GM12878 (cell line): Measurements from ENCODE around the gene NLGN1. TPM values are rescaled to one million over a fixed set of nuclear protein-coding genes. Genes with fewer than 3 reads are reported as not detected.

ENCODE experiments used
- ATAC-seq: fragments of 200-7000 bp; cut with Tn5 transposase; 3 replicates; pipeline ENCODE4 v1.9.1; 2020; ENCODE audit warnings: mild to moderate bottlenecking, moderate library complexity
- BruUV-seq: library from RNA; stranded (reverse); fragments of 400-500 nt; replicated peaks from 2 replicates; lab custom pipeline; 2021; lab: Mats Ljungman, UMichigan
- CTCF ChIA-PET: fragments of 300-600 bp; sonication (Branson Sonifier 250); formaldehyde crosslinking; extraction: SDS; loops from one replicate; lab custom pipeline; 2021; ENCODE audit warnings: inconsistent platforms; lab: Yijun Ruan, JAX
- POLR2A ChIA-PET: fragments of 350-600 bp; formaldehyde crosslinking; extraction: SDS; loops from one replicate; lab custom pipeline; 2021; ENCODE audit warnings: inconsistent platforms; lab: Charles Lee
- RAD21 ChIA-PET: fragments of 300-600 bp; sonication (Branson Sonifier 250); formaldehyde crosslinking; loops from one replicate; lab custom pipeline; 2023; ENCODE audit warnings: antibody characterized with exemption; ENCODE audit not compliant: unreplicated experiment; lab: Charles Lee
- SMC1A ChIA-PET: fragments of 300-600 bp; sonication (Branson Sonifier 250); formaldehyde crosslinking; loops from one replicate; lab custom pipeline; 2023; ENCODE audit not compliant: unreplicated experiment, uncharacterized antibody; lab: Charles Lee
- DNase-seq: peaks from one replicate; pipeline ENCODE4 v3.0.0-alpha.2; 2011; ENCODE audit warnings: low read depth, low spot score
- FAIRE-seq: peaks from 3 replicates; lab custom pipeline; 2011; peaks lifted over from hg19 to GRCh38; lab: Jason Lieb, UNC
- H2AFZ ChIP-seq: 2 replicates; pipeline ENCODE4 v1.6.0; 2011; ENCODE audit warnings: low read depth, low read length, control low read depth; ENCODE audit not compliant: control insufficient read depth
- H3K27ac ChIP-seq: 2 replicates; pipeline ENCODE4 v1.5.1; 2011; ENCODE audit warnings: control low read depth; ENCODE audit not compliant: control insufficient read depth, insufficient read depth
- H3K27me3 ChIP-seq, 2 experiments: replicated peaks in 1 of 2; 2 replicates each; pipeline versions ENCODE4 v1.6.0 to v1.6.1; 2011; ENCODE audit warnings: low read length in 1 of 2; ENCODE audit not compliant: control insufficient read depth in 2 of 2, insufficient read depth in 2 of 2
- H3K36me3 ChIP-seq, 2 experiments: 2 replicates each; pipeline ENCODE4 v1.5.1; 2011; ENCODE audit warnings: low read length in 1 of 2; ENCODE audit not compliant: control insufficient read depth in 2 of 2, insufficient read depth in 2 of 2
- H3K4me1 ChIP-seq: 2 replicates; pipeline ENCODE4 v1.6.1; 2011; ENCODE audit warnings: mild to moderate bottlenecking, low read length, moderate library complexity, mixed read lengths; ENCODE audit not compliant: control insufficient read depth, insufficient read depth
- H3K4me2 ChIP-seq: 2 replicates; pipeline ENCODE4 v1.6.0; 2011; ENCODE audit warnings: control low read depth; ENCODE audit not compliant: control insufficient read depth, insufficient read depth
- H3K4me3 ChIP-seq: fragments of 200-600 bp; sonication (generic); 2 replicates; pipeline ENCODE4 v1.5.1; 2016
- H3K79me2 ChIP-seq: 2 replicates; pipeline ENCODE4 v1.6.0; 2011; ENCODE audit warnings: low read length; ENCODE audit not compliant: control insufficient read depth, insufficient read depth
- H3K9ac ChIP-seq: 2 replicates; pipeline ENCODE4 v1.8.0; 2011; ENCODE audit warnings: low read length, control low read depth, mixed read lengths; ENCODE audit not compliant: control insufficient read depth, insufficient read depth
- H3K9me3 ChIP-seq: replicated peaks from 3 replicates; pipeline ENCODE4 v1.5.1; 2011; ENCODE audit warnings: mild to moderate bottlenecking, low read length; ENCODE audit not compliant: control insufficient read depth, insufficient read depth
- H4K20me1 ChIP-seq: 2 replicates; pipeline ENCODE4 v1.6.0; 2011; ENCODE audit not compliant: control insufficient read depth, insufficient read depth
- CBX3 ChIP-seq: fragments of 200-600 bp; sonication (generic); IDR thresholded peaks from 2 replicates; pipeline ENCODE4 v1.6.1; 2016; ENCODE audit warnings: low read depth, borderline replicate concordance
- E4F1 ChIP-seq: fragments of 450-650 bp; IDR thresholded peaks from 2 replicates; pipeline ENCODE4 v1.6.1; 2018; ENCODE audit warnings: borderline replicate concordance, mild to moderate bottlenecking; ENCODE audit not compliant: partially characterized antibody
- HDAC2 ChIP-seq: fragments of 200-600 bp; sonication (generic); IDR thresholded peaks from 2 replicates; pipeline ENCODE4 v1.6.1; 2017
- KDM1A ChIP-seq: fragments of 200-600 bp; sonication (generic); IDR thresholded peaks from 2 replicates; pipeline ENCODE4 v1.6.1; 2016; ENCODE audit warnings: borderline replicate concordance
- ZNF592 ChIP-seq: fragments of 450-650 bp; IDR thresholded peaks from 2 replicates; pipeline ENCODE4 v1.6.1; 2017; ENCODE audit warnings: mild to moderate bottlenecking, moderate library complexity
- WGBS: methylation state at CpG from one replicate; pipeline ENCODE4 v1.1.6; 2016; ENCODE audit warnings: low lambda C conversion rate; ENCODE audit not compliant: insufficient replicate concordance, insufficient coverage; ENCODE audit errors: missing lambda C conversion rate; 5-methylcytosine and 5-hydroxymethylcytosine counted together
- in situ Hi-C: fragments of 300-500 bp; cut with MboI; formaldehyde crosslinking; loops from 9 replicates; pipeline ENCODE4 v1.14.3; 2018; ENCODE audit warnings: mixed read lengths
- intact Hi-C: fragments of 100-400 bp; cut with micrococcal nuclease; formaldehyde crosslinking; loops from one replicate; pipeline ENCODE4 v1.14.2; 2022; ENCODE audit not compliant: unreplicated experiment
- polyA plus RNA-seq, 11 experiments: library from polyadenylated mRNA; depleted of rRNA in 4 of 11; unstranded in 6 of 11; stranded (reverse) in 5 of 11; fragments of >200 nt; fragmentation: Nextera tagmentation in 4 of 11; fragmentation: Illumina TruSeq in 1 of 11; extraction: Ambion mirVana in 4 of 11; extraction: Trizol in 1 of 11; gene quantifications; 1 replicate in 1 of 11; 2 replicates in 10 of 11; pipeline versions ENCODE4 v1.2.1 to v1.2.3, GENCODE V29; 2011 to 2016; ENCODE audit warnings: inconsistent platforms in 2 of 11, missing spikeins in 2 of 11, low read depth in 1 of 11
- total RNA-seq, 4 experiments: library from RNA; depleted of rRNA in 3 of 4; stranded (reverse); fragments of >200 nt in 3 of 4; fragmentation: Illumina TruSeq in 1 of 4; extraction: Trizol in 1 of 4; gene quantifications; 2 replicates each; pipeline versions ENCODE4 v1.2.1 to v1.2.3, GENCODE V29; 2013 to 2021

The NLGN1 gene
- total and polyA plus RNA-seq, 10 of the 15 experiments (the other 5 are each of a cell fraction or from before 2014, with no cell fraction given), result not detected

GRCh38 chr3:173725507-173725906 is 328.0 kb downstream of the NLGN1 start:
- no peak for TF ChIP-seq HDAC2
- no peak for TF ChIP-seq CBX3
- TF ChIP-seq ZNF592, result no peak
- TF ChIP-seq KDM1A, result no peak
- no peak for TF ChIP-seq E4F1
- TF ChIP-seq, all 136 proteins: peak for 0
- RAD21 ChIA-PET, result no interaction called here
- Histone ChIP-seq H3K27ac (no peak overlapping the region), H3K9ac (no peak overlapping the region), H3K4me2 (no peak overlapping the region), H3K27me3 (no peaks in the 10 kb centered on the region), H3K4me1 (no peaks in the 10 kb centered on the region), H4K20me1 (no peaks in the 10 kb centered on the region), H3K79me2 (no peaks in the 10 kb centered on the region), H3K9me3 (no peaks in the 10 kb centered on the region), H3K36me3 (no peaks in the 10 kb centered on the region), H2AFZ (no peak overlapping the region), H3K4me3 (no peak overlapping the region)
- intact Hi-C loops, result no loop called here
- POLR2A ChIA-PET, result no interaction called here
- SMC1A ChIA-PET, result no interaction called here
- DNase-seq (no peak), FAIRE-seq (no peak), ATAC-seq (no peak)
- BruUV-seq, result no TSS peak
- WGBS, result 13% methylated on average over 3 of the region's 3 CpGs
- CTCF ChIA-PET, result no interaction called here
- in situ Hi-C loops, result no loop called here
